GM18858 (cell line): Measurements from ENCODE around the gene SACS.

Source experiments
- ATAC-seq: cut with Tn5 transposase; IDR thresholded peaks from one replicate; pipeline ENCODE4 v1.9.1; 2021; ENCODE audit not compliant: unreplicated experiment

The SACS gene, protein sequence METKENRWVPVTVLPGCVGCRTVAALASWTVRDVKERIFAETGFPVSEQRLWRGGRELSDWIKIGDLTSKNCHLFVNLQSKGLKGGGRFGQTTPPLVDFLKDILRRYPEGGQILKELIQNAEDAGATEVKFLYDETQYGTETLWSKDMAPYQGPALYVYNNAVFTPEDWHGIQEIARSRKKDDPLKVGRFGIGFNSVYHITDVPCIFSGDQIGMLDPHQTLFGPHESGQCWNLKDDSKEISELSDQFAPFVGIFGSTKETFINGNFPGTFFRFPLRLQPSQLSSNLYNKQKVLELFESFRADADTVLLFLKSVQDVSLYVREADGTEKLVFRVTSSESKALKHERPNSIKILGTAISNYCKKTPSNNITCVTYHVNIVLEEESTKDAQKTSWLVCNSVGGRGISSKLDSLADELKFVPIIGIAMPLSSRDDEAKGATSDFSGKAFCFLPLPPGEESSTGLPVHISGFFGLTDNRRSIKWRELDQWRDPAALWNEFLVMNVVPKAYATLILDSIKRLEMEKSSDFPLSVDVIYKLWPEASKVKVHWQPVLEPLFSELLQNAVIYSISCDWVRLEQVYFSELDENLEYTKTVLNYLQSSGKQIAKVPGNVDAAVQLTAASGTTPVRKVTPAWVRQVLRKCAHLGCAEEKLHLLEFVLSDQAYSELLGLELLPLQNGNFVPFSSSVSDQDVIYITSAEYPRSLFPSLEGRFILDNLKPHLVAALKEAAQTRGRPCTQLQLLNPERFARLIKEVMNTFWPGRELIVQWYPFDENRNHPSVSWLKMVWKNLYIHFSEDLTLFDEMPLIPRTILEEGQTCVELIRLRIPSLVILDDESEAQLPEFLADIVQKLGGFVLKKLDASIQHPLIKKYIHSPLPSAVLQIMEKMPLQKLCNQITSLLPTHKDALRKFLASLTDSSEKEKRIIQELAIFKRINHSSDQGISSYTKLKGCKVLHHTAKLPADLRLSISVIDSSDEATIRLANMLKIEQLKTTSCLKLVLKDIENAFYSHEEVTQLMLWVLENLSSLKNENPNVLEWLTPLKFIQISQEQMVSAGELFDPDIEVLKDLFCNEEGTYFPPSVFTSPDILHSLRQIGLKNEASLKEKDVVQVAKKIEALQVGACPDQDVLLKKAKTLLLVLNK (N-terminal part only)

DNA sequence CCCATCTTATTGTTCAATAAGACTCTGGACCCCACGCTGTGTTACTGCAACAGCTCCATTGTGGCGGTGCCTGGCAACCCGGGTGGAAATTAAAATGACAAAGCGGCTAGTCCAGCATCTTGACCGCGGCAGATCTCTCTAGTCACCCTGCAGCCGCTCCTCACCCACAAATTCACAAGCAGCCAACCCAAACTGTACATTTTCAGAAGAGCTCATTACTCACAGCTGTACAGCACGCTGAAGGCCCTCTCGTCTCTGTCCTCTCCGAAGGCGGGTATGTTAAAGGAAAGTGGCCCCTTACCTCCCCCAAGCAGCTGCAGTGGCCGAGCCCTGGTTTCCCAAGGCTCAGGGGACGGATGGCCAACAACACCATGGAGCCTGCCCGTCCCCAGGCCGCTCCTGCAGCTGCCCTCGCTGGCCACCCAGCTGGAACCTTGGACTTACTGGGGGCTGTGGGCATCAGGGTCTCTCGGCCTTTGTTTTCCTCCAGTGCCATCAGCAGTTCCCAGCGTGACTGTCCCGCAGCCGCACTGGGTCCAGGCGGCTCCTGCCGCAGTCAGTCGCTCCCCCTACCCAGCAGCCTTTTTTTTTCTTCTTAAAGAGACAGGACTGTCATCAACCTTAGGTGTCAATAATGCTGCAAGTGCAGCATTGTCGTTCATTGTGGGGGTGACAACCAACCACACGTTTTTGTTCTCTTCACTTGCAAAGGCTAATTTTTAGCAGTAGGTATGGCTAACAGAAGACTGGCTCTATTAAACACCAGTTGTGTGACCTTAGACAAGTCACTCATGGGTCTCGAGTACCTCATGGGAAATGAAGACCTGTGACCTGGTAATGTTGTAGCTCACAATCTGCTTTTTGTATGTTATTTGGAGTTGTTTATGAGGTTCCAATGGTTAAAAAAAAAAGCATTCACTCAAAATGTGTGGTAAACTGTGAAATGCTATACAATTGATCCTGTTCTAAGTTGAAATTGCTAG lies at the start of gene SACS:
TSS of gene SACS (minus strand) at position 532 of the 983 bp plus-strand sequence. CDS start 22,463 bp downstream, outside the sequence.
- no peak for ATAC-seq

DNA sequence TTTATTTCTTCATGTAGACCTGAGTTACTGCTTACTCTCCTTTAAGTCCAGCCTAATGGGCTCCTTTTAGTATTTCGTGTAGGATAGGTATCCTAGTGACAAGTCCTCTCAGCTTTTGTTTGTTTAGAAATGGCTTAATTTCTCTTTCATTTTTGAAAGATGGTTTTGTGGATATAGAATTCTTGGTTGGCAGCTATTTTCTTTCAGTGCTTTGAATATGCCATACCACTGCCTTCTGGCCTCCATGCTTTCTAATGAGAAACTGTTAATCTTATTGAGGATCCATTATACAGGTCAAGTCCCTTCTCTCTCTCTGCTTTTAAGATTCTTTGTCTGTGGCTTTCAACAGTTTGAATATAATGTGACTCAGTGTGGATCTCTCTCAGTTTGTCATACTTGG lies 46.8 kb upstream of the SACS start:
- no peak for ATAC-seq

DNA sequence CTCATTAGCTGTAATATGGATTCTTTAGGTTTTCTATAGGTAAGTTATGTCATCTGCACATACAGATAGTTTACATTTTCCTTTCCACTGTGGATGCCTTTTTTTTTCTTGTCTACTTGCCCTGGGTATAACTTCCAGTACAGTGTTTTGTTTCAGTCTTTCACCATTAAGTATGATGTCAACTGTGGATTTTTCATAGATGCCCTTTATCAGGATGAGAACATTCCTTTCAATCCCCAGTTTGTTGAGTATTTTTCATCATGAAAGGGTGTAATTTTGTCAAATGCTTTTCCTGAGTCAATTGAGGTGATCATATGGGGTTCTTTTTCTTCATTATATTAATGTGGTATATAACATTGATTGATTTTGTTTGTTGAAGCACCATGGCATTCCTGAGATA lies 43.6 kb upstream of the SACS start:
- ATAC-seq: no peak

DNA sequence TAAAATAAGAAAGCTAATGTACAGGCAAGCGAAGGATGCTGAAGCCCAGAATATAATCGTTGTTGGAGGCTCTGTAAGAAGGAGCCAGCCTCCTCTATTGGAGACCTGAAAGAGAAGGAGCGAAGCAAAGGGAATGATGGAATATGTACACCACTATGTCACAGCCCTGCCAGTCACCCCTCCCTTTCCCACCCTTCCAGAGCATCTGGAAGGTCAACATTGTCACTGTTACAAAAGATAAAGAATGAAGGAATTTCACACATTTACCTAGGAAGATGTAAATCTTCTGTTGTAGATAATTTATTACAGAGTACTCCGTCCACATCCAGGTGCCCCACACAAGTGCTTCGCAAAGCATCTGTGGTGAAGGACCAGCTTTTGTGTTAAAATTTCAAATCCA lies 39.7 kb upstream of the SACS start:
- no peak for ATAC-seq

DNA sequence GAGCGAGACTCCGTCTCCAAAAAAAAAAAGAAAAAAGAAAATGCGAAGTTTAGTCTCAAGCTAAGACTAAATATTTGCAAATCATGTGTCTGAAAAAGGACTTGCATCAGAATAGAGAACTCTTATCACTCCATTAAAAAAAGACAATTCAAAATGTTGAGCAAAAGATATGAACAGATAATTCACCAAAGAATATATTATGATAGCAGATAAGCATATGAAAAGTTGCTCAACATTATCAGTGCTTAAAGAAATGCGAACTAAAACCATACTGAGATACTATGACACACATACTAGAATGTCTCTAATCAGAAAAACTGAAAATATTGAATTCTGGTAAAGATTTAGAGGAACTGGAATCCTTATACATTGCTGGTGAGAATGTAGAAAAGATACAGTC lies 38.7 kb upstream of the SACS start:
- ATAC-seq: no peak

DNA sequence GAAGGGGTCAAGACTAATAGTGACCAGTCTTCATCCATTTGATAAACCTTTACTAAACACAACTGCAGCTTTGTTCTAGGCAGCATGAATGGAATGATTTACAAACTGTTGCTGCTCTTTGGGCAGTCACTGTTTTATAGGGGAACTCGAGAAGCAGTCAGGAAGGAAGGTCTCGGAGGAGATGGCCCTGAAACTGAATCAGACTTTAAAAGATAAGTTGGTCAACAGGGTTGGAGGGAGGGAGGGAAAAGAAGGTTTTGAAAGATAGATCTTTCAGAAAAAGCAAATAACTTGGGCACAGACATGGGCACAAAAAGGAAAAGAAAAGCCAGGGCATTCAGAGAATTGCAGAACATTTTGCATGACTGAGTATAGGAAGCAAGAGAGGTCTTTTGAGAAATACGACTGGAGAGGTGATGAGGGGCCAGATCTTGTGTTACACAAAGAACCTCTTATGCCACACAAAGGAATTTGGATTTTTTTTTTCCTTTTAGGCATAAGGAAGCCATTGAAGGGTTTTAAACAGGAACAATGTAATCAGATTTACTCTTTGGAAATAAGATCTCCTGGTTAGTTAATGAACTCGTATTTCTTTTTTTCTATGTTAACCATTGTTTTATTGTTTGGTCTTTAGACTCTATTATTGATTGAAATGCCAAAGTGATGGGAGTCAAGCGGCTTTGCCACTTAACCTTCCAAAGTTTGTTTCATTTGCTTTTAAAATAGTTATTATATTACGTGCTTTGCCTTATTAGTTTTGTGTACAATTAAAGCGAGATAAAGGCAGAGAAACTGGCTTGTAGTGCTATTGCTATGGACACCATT lies 37.5 kb upstream of the SACS start:
- no peak for ATAC-seq

DNA sequence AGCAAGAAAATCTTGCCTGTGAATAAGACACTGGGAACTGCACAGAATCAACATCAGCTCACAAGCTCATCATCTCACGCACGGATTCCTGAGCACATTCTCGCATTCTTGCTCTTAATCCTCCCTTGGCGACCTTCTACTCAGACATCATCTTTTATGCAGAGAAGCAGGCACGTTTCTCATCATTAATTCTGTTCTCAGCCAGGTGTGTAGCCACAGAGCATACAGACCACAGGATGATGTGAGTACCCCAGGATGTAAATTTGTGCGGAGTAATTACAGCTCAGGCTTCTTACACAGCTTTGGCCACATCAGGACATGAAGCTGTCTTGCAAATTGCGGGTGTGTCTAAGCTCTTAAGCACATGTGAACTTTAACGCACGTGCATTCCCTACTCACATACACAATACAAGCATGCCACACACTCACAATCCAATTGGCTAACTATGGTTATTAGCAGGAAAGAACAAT lies 36.5 kb upstream of the SACS start:
- ATAC-seq: no peak

DNA sequence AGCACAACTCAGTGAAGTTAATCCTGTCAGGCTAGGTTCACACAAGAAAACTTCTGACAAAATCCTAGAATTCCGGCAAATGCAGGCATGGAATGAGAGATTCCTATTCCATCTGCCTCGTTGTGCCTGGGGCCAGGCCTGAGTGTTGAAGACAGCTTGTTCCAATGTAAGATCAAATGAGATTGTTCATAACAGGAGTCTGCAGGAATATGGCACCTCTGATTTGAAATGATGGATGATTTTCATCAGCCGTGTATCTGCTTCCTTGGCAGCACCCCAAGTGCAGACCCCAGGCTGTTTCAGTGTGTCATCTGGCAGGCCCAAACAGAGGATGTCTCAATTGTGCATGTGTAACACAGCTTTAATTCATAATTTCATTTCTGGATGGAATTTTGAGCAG lies 35.3 kb upstream of the SACS start:
- no peak for ATAC-seq

DNA sequence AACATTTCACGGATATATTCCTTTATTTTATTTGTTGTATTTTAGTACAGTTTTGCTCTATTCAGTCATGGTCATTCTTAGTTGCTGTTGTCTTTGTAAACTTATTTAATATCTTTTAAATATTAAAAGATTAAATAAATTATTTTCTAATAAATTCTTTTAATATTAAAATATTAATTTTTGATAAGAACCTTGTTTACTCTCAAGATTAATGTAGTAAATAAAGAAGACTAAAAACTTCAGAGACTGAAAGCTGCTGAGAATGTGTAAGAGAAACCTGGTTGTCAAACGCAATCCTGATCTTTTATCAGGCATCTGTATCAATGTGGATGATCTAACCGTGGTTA lies 34.4 kb upstream of the SACS start:
- ATAC-seq: no peak

DNA sequence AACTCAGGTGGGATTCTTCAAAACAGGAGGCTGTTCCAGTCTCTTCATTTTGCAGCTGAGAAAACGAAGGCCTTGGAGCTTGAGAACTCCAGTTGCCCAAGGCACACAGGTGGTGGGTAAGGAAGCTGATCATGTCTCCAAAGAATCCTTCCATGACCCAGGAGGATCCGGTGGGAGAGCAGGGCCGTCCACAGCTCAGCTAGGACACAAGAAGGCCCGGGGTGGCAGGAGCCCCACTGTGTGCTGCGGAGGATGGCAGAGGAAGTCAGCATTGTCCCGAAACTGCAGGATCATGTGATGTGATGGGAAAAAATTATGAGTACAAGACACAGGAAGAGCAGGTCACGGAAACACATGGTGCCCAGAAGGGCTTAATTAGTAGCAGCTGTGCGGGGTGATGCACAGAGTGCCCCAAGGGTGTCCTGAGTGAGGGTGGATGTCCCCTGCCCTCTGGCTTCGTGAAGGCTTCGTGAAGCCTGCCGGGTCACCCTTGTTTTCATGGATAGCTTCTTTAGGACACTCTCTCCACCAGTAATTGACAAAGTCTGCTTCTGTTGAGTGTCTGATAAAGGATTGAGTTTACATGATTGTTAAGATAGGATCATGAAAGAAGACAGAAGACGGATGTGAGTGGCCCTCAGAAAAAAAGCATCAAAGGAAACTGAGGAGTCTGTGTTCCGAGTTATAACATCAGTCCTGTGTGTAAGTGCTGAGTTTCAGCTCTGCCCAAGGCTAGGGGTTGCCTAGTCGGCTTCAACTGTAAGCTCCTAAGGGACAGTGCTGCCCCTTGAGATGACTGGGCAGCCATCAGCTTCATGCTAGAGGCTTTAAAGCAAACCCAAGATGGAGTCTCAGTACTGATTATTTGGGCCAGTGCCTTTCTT lies 33.8 kb upstream of the SACS start:
- ATAC-seq: no peak

DNA sequence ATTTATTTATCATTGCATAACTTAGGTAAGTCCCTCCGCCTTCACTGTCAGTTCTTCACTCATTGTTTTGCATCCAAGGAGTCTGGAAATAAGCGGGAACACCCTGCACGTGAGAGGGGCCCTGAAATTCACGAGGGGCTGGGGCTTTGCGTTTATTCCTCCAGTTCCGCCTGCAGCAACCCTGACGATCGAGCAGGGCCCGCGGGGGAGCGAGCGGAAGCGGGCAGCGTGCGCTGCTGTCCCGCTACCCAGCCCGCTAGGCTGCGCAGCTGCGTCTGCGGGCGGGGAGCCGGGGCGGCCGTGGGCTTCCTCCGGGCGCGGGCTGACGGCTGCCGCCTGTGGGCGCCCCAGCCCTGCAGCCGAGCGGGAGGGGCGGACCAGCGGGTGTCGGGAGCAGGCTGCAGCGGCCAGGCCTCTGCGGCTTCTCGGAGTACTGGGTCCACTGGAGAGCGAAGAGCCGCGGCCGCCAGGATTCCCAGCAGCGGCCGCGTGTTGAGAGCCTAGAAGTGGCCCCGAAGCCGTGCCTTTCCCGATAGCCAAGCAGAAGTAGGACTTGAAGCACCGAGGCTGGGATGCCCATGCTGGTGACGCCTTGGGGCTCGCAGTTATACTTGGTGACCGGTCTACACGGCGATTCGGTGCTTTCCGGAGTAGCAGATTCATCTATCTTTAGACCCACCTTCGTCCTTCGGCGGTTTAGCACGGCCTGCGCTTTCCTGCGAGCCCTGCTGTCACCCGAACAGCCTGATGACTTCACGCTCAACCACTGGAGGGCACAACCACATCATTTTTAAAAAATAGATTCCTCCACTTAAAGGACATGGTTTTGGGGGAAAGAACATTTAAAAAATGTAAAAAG lies 32.9 kb upstream of the SACS start:
- ATAC-seq: peak; percentile 74

DNA sequence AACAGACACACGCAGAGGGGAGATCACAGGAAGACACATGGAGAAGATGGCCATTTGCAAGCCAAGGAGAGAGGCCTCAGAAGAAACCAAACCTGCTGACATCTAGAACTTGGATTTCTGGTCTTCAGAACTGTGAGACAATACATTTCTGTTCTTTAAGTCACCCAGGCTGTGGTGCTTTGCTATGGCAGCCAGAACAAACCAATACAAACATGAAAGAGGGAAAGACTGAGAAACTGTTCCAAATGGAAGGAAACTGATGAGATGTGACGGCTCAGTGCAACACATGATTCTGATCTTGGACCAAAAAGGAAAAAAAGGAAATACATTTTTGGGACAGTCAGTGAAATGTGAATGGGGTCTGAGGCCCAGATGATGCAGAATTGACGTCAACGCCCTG lies 30.2 kb upstream of the SACS start:
- no peak for ATAC-seq

DNA sequence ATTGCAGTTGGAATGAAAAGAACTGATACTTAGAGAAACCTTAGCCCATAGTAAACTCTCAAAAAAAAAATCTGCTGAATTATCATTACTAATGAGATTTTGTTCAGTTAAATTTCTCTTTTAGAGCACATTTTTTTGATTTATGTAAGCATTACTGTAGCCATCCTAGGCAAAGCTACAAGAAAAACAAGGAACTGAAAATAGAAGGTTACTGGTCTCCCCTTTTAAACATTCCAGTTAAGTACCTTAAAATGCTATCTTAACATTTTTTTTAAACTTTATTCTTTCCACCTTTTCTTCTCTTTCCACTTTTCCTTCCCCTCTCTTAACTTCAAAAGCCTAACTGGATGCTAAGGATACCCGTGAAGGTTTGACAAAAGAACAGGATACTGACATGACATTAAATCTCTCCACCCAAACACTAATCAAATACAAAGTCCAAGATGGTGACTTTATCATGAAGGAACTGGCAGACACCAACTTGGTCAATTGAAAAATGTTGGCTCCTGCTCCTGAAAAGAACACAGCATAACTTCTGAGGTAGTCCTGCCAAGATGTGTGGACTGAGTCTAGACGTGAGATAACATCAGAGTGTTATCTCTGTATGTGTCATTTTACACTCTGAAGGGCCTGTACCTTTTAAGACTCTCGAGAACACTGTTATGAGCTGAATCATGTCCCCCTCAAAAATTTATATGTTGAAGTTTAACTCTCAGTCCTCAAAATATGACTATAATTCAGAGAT lies 29.5 kb upstream of the SACS start:
- ATAC-seq: no peak

DNA sequence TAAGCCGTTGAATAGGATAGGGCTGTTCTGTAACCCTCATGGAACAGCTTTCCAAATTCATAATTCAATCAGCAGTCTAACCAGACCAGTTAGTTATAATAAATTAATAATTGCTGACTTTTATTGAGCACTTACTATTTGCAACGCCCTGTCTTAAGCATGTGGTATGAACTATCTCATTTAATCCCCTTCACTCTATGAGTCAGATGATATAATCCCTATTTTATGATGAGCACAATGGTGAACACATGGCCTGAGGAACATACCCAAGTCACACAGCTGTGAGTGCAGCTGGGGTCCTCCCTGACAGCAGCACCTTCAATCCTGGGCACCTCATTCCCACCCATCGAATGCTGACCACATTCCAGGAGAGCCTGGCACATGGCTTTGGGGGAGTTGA lies 28.0 kb upstream of the SACS start:
- ATAC-seq: no peak

DNA sequence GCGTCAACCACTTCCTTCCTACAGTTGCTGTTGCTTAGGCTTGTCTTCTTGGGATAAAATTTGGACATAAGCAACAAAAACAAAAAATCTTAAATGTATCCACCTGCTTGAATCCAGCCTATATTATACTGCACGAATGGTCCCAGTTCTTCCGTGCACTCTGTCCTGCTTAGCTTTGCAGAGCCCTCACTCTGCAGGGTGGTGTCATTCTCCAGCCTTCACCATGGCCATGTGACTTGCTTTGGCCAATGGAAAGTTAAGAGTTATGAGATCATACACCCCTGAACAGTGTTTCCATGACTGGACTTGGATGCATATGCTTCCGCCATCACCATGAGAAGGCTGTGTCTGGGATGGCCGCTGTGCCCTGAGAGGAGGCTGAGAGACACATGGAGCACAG lies 27.4 kb upstream of the SACS start:
- no peak for ATAC-seq

DNA sequence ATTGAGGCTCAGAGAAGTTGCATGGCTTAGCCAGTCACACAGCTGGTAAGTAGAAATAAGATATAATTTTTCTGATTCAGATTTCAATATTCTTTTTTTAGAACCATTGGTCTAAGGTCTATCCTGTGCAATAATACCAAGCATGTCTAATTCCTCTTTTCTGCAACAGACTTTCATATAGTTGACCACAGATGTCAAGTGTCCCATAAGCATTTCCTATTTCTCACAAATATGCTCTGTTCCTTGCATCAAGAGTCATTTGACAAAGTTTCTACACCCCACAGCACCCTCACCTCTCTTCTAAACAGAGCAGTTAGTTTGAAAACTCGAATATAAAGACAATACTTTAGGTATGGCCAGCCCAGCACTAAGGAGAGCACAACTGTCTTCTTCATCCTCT lies 26.8 kb upstream of the SACS start:
- ATAC-seq: peak; percentile 97

DNA sequence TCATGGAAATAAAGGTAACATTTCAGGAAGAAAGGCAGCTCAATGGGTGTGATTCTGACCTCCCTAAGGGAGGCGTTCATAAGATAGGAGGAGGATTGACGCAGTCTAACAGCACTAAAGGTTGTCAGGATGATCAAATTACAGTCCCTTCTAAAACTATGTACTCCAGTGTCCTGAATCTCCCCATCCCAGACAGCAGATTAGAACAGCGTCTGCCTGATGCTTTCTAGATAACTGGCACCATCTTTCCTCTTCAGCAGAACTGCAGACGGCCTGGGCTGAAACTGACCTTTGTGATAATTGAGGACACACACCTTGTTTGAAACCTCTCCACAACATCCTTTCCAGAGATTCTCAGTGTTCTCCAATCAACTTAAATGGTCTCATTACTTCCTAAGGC lies 25.5 kb upstream of the SACS start:
- ATAC-seq: no peak
